RPMI7951 (cell line): ENCODE measurements around the gene WNK4. TPM values are rescaled to one million over a fixed set of nuclear protein-coding genes. Genes with fewer than 3 reads are reported as not detected.
A peak's percentile ranks its signal among the peaks of the same experiment; 100 is the strongest.

Experiments
- DNase-seq: peaks from one replicate; pipeline ENCODE4 v3.0.0-alpha.2; 2012; ENCODE audit warnings: low read depth
- total RNA-seq: library from RNA; depleted of rRNA; stranded (reverse); fragments of >200 nt; shearing (Covaris generic); gene quantifications from 2 replicates; pipeline ENCODE4 v1.2.3, GENCODE V29; 2014

The WNK4 gene
- total RNA-seq, 1 experiment from 2014 or later = 0.24 TPM

DNA sequence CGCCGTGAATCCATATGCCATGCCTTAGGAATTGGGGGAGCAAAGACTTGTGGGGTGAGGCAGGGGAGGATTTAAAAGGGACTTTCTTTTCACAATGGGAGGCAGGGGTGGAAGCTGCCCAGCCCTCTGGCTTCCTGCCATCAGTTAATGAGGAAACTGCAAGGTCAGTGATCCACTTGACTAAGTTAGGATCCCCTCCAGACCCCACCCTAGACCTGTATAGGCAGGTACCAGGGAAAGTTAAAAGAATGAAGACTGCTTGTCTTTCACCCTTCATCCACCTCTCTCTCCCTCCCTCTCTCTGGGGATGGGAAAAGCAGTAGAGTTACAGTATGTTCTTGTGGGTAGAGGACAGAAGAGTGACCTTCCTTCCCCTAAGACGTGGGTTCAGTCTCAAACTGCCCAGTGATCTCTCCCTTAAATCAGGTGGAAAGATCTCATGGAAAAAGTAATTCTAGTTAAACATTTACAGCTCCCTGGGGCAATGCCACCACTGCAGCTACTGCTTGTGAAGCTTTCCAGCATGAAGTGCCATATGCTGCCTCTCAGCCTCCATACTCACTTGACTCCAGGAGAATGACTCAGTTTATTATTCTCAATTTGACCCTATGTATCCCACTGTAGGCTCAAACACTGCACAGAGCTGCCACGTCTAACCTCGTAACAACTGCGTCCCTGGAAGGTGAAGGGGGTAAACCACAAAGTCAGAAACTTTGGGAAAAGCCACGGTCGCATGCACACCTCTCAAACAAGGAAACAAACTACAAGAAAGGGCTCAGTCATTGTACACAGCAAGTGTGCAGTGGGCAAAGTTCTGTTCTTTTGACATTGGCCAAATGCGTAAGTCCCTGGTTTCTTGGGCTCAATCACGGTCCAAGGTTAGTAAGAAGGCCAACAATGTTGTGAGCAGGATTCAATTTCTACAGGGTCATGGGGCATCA lies 16.9 kb downstream of the WNK4 start:
- DNase-seq = no peak

DNA sequence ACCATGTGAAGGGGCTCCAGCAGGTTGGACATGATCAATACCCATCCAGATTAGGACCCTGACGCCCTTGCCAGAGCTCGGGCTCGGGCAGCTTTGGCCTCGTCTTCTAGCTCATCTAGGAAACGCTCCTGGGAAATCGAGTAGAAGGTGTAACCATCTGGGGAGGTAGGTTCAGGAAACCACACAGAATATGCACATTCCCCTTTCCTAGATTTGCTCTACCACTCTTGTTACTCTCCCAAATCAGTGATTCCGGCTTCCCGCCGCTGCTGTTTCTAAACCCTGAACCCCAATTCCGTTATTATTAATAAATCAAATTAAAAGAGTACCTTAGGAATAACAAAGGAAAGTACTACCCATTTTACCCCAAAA lies 17.6 kb downstream of the WNK4 start:
- no peak for DNase-seq

DNA sequence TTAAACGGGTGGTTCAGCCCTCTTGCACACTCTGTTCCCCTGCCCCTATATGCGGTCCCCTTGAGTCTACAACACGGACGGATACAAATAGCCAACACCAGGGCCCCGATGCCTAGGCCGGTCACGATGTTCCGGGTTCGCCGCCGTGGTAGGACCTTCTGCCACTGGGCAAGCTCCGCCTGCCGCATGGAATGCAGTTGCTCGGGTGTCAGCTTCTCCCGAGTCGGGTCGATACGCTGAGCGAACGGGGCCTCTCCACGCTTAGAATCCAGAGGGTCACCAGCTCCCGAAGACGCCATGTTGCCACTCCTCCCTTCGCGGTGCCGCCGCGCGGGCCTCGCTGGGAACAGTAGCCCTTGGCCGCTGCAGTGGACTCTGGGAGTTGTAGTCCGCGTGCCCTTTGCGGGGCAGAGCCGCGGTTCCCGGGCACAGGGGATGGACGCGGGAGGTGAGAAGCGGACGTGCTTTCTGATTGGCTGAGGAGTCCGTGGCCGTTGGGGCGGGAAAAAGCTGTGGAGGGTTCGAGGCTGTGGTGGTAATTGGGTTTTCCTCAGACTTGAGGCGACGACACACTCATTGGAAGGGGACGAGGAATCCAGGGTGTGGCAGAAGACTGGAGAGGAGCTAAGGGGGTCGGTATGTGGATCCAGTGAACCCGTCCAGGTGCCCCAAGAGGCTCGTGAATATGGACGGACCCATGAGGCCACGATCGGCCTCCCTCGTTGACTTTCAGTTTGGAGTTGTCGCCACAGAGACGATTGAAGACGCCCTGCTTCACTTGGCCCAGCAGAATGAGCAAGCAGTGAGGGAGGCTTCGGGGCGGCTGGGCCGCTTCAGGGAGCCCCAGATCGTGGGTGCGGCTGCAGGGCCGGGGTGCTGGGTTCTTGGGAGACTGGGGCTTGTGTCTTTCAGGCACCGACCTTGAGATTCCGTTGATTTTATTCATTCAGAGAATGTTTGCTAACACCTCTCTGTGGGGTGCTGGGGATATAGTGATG lies 18.3 kb downstream of the WNK4 start, which contains the start of the genes CNTD1 and COA3:
Gene CNTD1, plus strand, starts transcription at position 479 of the 998 bp plus-strand sequence. Its CDS starts 207 bp downstream, at position 686.
Gene COA3, minus strand, starts transcription at position 322 of the 998 bp plus-strand sequence. Its CDS starts 23 bp downstream, at position 299.
- DNase-seq = peak; percentile 81

DNA sequence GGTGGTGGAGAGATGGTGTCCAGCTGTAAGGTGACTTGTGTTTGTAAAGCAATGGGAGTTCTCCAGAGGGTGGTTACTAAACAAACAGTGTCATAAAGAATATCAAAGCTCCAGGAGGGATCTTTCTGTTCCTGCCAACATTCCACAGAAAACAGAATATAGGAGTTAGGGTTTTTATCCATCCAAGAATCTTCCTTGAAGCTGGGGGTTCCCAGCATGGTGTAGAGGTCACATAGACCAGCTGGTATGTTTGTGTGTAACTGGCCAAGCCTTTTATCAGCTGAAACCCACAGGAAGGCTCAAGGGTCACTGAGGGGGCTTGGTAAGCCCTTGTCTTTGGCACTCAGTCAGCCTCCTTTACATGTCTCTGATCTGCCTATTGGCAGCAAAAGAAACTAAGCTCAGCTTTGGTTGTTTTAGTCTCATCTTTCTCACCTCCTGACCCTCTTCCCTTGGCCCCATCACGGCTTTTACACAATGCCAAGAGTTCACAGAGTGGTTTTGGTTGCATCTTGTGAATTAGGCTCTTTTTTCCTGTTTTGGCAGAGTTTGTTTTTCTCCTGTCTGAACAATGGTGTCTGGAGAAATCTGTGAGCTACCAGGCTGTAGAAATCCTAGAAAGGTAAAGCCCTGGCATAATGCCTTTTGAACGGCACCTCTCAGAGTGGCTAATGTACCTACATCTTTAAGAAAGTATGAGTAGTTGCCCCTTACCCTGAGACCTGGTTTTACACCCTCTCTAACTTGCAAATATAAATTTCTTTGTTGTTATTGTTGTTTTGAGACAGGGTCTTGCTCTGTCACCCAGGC lies 22.9 kb downstream of the WNK4 start:
- DNase-seq = no peak

DNA sequence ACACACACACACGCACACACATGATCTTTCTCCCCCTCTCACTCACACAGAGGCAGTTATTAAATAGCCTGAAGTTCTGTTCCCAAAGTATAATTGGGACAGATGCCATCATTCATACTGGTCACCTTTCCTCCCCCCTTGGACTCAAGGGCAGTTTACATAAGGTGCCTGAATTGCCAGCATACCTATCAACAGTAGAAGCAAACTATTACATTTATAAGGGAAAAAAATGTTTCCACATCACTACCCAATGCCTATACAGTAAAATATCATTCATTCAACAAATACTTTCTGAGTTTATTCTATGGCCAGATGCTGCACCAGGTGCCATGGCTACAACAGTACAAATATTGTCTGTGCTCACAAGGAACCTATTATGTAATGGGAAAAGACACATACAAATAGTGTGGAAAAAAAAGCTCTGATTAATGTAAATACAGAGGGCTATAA lies 24.5 kb downstream of the WNK4 start:
- no peak for DNase-seq

DNA sequence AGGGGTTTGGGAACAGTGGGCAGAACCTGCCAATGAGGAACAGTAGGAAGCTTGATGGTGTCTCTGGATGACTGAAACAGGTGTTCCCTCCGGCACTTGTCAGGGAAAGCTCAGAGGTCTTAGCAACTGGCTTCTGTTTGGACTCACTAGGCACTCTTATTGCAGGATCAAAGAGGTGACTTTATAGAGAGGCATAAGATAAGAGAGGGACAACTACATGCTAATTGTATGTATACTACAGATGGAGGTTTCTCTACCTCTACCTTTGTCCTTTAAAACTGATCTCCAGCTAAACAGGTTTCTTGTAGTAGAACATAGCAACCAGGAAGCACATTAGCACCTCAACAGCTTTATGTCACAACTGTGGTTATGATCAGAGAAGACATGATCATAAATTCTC lies 25.8 kb downstream of the WNK4 start:
- no peak for DNase-seq

DNA sequence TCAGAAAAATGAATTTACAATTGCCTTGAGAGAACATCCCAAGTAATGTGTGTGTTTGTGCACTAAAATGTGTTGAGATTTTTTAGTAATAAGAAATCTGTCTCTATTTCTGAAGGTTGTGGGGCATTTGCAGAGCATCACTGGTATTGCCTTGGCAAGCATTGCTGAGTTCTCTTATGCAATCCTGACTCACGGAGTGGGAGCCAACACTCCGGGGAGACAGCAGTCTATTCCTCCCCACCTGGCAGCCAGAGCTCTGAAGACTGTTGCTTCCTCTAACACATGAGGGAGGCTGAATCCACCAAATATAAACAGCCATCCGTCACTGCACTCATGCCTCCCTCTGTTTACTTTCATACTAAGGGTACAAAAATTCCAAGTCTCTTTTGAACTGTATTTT lies 28.8 kb downstream of the WNK4 start:
- DNase-seq = peak; percentile 50

DNA sequence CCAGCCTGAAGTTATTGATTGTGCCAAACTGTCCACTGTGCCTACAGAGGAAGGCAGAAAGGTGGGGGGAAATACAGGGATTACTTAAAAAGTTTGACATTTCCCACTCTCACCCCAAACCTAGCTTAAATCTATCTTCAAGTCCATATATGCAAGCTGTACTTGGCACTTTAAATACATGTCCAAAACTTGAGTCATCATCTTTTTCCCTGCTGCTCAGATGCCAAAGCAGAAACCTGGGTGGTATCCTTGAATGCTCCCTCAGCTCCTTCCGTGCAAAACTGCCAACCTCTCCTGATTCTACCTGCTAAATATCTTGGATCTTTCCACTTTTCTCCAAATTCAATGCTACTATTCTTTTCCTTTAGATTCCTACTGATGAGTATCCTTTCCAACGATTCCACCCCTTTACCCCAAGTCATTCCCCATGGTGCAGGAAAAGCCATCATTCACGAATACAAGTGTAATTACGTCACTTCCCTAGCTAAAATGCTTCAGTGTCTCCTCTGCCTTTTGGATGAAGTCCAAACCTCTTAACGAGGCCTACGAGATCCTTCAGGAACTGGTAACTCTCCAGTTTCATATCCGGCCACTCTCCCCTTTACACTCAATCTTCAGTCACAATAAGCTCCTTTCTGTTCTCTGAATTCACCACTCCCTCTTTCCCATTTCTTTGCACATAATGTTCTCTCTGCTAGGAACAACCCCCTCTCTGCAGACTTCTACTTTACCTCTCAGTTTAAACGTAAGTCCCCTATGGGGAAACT lies 34.4 kb downstream of the WNK4 start:
- peak; percentile 87 for DNase-seq

DNA sequence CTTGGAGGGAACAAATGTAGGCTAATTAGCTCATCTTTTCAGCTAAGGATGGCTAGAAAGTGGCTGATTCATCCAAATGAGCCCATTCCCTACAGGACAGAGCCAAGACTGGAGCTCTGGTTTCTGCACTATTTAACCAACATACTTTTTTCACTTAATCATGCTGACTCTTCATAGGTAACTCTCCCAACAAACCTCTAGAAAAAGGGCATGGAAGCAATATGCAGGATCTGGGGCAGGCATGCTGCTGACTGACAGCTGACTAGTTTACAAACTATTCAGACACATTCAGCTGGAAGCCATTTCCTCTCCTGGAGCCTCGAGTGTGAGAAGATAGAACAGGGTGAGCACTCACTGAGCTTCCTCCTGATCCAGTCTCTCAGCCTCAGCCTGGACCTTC lies 37.5 kb downstream of the WNK4 start:
- DNase-seq = no peak

DNA sequence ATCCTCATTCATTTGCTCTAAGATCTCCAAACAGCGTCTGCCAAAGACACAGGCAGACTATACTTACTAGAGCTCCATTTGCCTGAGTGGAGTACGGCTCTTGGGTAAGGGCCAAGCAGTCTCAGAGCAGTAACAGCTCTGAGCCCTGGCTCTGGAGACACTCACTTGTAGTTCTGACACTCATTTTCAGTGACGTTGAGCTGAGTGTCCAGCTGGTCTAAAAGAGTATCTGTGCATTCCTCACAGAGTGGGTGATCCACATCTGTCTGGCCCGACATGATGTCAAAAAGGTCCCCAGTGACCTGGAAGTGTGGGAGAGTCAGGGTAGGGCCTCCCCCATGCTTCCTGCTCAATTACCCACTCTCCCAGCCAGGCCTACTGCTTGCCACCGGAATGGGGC lies 38.0 kb downstream of the WNK4 start:
- DNase-seq = no peak

DNA sequence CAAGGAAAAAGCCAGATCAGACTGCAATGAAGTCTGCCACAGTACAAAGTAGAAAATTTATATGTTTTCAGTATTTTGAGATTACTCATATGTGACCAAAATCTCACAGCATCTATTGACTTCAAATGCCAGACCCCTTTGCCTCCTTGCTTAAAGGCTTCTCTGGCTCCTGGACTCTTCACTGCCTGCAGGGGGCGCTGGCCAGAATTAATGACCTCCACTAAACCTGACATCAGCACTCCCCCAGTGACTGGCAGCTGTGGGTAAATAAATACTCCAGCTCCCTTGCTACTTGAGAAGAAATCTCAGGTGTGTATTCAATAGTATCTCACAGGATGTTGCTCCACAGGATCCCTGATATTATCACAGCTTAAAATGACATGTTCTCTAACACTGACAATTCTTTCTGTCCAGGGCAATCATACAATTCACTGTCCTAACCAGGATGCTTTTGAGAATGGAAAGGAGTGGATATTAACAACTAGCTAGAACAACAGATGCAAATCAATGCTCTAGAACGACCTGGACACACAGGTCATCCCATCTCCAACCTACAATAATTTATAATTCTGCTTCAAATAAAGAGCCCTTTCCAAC lies 39.6 kb downstream of the WNK4 start:
- DNase-seq = peak; percentile 46

DNA sequence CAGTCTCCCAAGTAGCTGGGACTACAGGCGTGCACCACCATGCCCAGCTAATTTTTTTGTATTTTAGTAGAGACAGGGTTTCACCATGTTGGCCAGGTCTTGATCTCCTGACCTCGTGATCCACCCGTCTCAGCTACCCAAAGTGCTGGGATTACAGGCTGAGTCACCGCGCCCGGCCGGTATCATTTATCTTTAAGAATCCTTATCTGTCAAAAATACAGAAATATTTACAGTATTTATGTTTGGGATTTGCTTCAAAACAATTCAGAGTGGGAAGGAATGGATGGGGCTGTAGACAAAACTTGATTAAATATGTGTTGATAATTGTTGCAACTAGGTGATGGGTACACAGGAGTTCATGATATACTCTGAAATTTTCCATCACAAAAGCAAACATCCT lies 40.8 kb downstream of the WNK4 start:
- DNase-seq = no peak

DNA sequence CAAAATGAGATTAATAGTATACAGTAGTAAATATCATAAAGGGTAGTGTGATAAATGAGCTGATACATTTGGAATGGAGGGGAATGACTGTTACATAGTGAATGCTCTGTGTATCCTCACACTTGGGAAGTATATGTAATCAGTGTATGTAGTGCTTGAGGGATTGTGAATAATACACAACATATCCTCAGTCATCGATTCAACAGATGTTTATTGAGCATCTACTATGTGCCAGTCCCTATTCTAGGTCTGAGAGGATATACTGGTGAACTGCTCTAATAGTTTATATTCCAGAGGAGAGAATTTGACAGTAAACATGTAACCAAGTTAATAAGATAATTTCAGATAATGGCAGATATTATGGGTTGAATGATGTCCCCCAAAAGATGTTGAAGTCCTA lies 47.1 kb downstream of the WNK4 start:
- no peak for DNase-seq

DNA sequence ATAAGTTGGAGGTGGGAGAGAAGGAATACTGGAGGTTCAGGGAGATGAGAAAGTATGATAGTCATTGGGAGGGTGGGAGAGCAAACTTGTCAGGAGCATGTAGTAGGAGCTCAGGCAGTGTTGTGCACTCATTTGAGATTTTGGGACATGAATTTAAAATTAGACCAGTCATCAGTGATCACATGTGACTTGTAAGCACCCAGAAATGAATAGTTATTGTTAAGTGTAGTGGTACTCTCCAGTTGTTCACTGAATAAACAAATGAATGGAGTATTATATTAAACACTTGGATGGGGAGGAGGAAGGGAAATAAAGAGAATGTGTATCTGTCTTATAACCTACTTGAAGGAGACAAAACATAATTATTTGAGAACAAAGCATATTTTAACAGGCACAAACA lies 50.6 kb downstream of the WNK4 start:
- no peak for DNase-seq

DNA sequence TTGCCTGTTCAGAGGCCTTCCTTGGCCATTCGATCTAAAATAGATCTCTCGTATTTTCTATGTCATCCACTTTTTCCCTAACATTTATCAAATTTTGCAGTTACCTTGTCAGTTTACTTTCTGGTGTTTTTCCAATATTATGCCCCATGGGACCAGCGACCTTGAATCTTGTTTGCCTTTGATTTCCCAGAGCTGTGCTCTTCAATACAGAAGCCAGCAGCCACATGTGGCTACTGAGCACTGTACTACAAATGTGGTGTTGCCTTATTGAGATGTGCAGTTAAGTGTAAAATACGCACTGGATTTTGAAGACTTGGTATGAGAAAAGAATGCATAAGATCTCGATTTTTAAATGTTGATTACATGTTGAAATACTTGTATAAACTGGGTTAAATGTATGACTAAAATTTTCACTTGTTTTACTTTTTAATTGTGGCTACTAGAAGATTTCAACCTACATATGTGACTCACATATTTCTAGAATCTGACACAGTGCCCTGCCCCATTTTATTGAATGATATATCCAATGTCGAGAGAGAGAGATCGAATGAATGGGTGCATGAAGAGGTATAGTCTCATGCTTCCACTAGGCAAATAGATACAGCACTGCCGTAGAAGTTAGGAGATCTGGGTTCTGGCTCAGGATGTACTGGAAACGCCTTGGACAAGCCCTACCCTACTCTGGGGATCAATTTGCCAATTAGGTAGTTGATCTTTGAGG lies 52.0 kb downstream of the WNK4 start:
- DNase-seq = no peak

DNA sequence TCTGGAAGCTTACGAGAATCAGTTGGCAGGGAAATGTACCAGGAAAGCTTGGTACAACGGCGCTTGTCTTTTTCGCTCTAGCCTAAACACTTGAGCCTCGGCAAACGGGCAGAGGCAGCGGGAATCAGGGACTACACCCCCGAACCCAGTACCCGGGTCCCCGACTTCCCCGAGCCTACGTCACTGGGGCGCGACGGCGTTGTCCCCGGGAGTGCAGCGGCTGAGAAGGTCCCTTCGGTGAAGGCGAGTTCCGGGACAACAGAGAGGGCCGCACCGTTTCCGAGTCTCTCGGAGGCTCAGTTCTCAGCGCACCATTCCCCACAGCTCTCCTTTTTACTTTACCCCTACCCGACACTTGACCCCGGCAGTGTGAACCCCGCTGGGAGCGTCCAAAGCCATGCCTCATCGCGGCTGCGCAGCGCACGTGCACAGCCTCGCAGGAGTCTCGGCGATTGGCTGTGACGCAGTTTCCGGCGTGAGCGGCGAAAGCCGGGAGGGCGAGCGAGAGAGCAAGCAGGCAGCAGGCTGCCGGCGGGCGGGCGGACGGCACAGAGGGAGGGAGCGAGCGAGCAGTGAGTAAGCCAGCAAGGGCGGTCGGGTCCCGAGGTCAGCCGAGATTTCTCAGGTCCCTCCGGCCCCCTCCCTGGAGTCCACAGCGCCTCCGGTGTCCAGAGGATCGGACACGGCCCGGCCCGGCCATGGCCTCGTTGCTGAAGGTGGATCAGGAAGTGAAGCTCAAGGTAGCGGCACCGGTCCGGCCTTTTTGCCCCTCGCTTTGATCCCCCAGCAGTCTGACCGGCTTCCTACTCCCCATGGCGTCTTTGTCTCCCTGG lies 52.7 kb downstream of the WNK4 start, which contains the start of gene PSME3:
Gene PSME3, plus strand, starts transcription at position 464 of the 833 bp plus-strand sequence. Its CDS starts 235 bp downstream, at position 699.
- DNase-seq = peak; percentile 84

DNA sequence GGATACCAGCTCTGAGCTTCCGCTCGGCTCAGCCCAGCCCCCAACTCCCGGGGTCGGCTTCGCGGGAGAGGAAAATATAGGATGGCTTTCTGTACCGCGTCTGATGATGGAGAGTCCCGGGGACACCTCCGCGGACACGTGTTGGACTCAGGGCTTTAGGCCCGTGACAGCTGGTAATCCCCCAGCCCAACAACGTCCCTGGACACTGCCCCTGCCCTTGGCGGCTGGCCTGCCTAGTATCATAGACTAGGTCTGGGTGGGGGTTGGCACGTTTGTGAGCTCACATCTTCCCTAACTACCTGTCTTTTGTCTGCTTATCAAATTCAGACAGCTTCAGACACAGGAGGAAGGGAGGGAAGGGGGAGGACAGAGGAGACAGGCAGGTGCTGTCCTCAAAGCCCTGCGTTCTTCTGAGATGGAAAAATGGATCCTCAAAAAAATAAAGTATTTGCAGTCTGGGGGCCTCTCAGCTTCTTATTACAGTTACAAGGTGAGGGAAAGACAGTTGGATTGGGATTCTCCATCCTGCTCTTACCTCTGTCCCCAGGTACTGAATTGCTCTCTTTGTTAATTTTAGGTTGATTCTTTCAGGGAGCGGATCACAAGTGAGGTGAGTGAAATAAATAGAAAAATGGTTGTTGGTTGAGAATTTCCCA lies 53.5 kb downstream of the WNK4 start:
- no peak for DNase-seq

DNA sequence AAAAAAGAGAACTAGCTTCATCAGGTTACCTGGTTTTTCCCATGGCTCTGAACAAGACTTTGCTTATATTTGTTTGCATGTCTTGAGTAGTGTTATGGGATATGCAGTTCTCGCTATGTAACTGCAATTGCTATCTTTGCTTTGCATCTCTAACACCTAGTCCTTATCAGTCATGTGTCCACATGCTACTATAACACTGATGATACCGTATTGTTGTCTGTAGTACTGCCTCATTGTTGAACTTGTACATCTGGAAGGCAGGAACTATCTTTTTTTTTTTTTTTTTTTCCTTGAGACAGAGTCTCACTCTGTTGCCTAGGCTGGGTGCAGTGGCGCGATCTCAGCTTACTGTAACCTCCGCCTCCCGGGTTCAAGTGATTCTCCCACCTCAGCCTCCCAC lies 55.3 kb downstream of the WNK4 start:
- DNase-seq = no peak
